ENCODE results near the gene PHF14.

DNA sequence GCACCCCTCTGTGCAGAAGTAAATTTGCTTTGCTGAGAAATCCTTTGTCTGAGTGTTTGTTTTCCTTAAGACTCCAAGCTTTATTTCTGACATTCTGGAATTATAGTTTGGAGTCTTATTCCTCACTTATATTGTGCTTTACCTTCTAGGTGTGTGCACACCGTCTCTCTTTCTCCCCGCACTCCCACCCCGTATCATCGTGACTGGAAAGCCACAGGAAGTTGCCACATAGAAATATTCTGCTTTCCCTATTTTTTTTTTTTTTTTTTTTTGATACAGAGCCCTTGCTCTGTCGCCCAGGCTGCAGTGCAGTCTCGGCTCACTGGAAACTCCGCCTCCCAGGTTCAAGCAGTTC lies 109.5 kb downstream of the PHF14 start:
- TF ChIP-seq, protein P1, sequence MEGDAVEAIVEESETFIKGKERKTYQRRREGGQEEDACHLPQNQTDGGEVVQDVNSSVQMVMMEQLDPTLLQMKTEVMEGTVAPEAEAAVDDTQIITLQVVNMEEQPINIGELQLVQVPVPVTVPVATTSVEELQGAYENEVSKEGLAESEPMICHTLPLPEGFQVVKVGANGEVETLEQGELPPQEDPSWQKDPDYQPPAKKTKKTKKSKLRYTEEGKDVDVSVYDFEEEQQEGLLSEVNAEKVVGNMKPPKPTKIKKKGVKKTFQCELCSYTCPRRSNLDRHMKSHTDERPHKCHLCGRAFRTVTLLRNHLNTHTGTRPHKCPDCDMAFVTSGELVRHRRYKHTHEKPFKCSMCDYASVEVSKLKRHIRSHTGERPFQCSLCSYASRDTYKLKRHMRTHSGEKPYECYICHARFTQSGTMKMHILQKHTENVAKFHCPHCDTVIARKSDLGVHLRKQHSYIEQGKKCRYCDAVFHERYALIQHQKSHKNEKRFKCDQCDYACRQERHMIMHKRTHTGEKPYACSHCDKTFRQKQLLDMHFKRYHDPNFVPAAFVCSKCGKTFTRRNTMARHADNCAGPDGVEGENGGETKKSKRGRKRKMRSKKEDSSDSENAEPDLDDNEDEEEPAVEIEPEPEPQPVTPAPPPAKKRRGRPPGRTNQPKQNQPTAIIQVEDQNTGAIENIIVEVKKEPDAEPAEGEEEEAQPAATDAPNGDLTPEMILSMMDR (conservative IDR thresholded peaks at IDR 0.05), result no peak
- TF ChIP-seq ZFX (IDR thresholded peaks at IDR 0.05), result no peak
